ENCODE results near the gene ORC4. TPM values are rescaled to one million over a fixed set of nuclear protein-coding genes. Genes with fewer than 3 reads are reported as not detected.

The ORC4 gene
- total RNA-seq = 10 to 100 TPM; 32.6 to 34.8 TPM

DNA sequence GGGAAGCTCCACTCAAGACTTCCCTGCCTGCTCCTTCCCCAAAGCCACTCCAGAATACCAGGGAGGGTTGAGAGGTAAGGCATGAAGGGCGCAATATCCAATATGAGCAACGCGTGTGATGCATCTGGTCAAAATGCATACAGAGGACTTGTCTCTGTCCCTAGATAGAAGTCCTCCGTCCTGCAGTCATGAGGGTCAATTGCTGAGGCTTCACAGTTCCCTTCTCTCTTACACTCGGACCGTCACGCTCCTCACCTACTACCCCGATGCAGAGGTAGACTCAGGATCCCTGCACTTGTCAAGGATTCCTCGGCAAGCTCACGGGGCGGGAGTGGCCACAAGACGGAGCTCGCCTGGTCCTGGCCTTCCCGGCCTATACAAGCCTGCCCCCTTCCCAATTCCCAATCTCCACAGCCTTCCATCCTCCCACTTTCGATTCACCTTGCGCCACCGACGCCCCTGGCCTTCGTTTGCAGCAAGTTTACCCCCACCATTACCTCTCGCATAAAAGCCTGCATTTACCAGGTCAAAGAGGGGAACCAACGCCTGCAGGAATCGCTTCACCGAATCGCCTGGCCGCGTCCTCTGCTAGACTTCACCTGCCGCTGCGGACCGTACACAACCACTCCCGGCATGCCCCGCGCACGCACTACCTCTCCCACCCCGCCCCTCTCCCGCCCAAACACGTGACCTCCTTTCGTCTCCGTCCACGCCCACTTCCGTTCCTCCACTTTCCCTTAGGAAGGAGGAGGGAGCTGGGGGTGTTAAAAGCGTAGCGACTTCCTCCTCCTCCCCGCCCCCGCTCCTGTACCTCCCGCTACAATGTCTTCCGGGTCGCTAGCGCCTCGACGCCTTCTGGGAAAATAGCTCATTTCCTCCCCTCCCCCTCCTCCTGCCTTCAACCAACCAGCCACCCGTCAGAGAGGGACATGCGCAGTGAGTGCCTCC is at the start of gene ORC4:
Gene ORC4 (minus strand): TSS at position 627 of the 948 bp plus-strand sequence. CDS start 44,779 bp downstream, outside the sequence.

DNA sequence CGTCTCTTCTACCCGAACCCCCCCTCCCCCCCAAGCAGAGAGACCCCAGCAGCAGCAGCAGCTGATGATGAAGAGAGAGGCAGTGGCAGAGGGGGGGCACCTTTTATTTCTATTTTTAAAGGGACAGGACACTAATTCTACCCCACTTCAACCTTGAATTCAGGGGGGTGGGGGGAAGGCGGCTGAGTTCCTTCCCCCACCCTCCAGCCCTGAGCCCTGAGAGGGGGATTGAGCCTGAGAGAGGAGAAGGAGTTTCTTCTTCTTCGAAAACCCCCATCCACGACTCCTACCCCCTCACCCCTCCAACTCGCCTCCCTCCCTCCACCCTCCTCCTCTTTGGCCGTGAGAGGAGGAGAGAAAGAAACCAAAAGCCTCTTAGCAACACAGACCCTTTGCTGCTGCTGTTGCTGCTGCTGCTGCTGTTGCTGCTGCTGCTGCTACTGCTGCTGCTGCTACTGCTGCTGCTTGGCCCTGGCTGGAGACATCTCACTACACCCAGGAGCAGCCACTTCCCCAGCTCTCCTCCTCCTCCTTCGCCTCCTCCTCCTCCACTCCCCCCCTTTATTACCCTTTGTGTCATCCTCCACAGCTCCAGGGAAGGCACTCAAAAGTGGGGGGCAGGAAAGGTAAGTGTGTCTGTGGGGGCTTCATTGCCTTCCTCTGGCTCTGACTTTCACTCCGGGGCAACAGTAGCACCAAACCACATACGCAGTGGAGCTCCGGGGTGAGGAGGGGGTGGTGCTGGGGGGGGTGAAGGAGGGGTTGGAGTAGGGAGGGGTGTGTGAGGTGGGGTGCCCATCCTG is 723 bp upstream of the ORC4 start, which contains the start of gene MBD5:
Gene MBD5 (plus strand): TSS at position 33 of the 803 bp plus-strand sequence.

Other genes starting within 250 kb of the ORC4 start
- 1 to 10 TPM; 5.9 to 6.7 TPM for gene ACVR2A, start 175.7 kb downstream of the ORC4 start, total RNA-seq
- 10 to 100 TPM; 18.9 to 19.3 TPM for gene MBD5, start 354 bp upstream of the ORC4 start, total RNA-seq